Omental fat pad (tissue), 4 donors: Measurements from ENCODE around the gene GPR39. TPM values are rescaled to one million over a fixed set of nuclear protein-coding genes. Genes with fewer than 3 reads are reported as not detected.

Experiments
- ATAC-seq: fragments of 150-250 bp; one replicate; pipeline ENCODE4 v1.9.1; 2016; ENCODE audit warnings: mild to moderate bottlenecking, moderate library complexity; ENCODE audit not compliant: low FRiP score
- DNase-seq: peaks from one replicate; pipeline ENCODE4 v3.0.0-alpha.2; 2019; ENCODE audit warnings: low spot score
- CTCF ChIP-seq, 3 donors: fragments of 450-650 bp; IDR thresholded peaks; one replicate each; pipeline ENCODE4 v1.5.1; 2016 to 2017; ENCODE audit warnings: antibody characterized with exemption in 3 of 3, mild to moderate bottlenecking in 3 of 3, moderate library complexity in 2 of 3
- total RNA-seq, 4 donors: library from RNA; depleted of rRNA; stranded (reverse); fragments of >200 nt; gene quantifications; one replicate each; pipeline ENCODE4 v1.1.0, GENCODE V29; 2016

Gene GPR39
- total RNA-seq, 4 donors from 2014 or later = not detected

GRCh38 chr2:132407784-132408183 is 8.8 kb upstream of the GPR39 start:
- no peak for TF ChIP-seq CTCF (IDR thresholded peaks at IDR 0.05)
- ATAC-seq (no peak), DNase-seq (no peak)

- ATAC-seq (no peak), DNase-seq (no peak)
- TF ChIP-seq CTCF (IDR thresholded peaks at IDR 0.05) = no peak
Measured at GRCh38 chr2:132412021-132412420, 4.6 kb upstream of the GPR39 start.

DNA sequence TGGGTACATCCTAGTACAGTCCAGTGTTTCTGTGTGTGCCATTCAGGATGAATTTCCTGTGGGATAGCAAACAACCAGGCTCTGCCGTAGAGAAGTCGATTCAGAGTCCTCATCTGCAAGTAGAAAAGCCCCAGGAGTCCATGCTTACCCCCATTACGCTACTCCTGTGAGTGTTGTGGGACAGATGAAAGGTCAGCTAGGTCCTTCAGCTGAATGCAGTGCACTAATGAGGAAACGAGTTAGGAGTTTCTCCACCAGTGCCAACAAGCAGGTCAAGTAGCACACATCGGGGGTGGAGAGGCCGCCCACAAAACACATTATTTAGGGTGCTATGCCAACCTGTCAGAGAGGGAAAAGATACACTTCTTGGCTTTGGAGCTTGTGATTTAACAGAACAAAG is 2.5 kb upstream of the GPR39 start:
- DNase-seq (no peak), ATAC-seq (no peak)
- no peak for TF ChIP-seq CTCF (IDR thresholded peaks at IDR 0.05)

- DNase-seq (no peak), ATAC-seq (no peak)
- no peak for TF ChIP-seq CTCF (IDR thresholded peaks at IDR 0.05)
Measured at GRCh38 chr2:132415256-132415914, 1.2 kb upstream of the GPR39 start.

- DNase-seq = peak; percentile 40
- ATAC-seq = peak; percentile 94
- TF ChIP-seq CTCF (IDR thresholded peaks at IDR 0.05) = no peak
Measured at GRCh38 chr2:132415915-132416722, 486 bp upstream of the GPR39 start.

- no peak for ATAC-seq
- TF ChIP-seq CTCF (IDR thresholded peaks at IDR 0.05) = no peak
Measured at GRCh38 chr2:132417430-132418035, 928 bp downstream of the GPR39 start.

More at GRCh38 chr2:132417430-132418035, 928 bp downstream of the GPR39 start:
- no peak for DNase-seq
